Tibial nerve (tissue), 4 donors: ENCODE measurements around the gene KCTD18.

Experiments
- EP300 ChIP-seq, 2 donors: sonication (generic); formaldehyde crosslinking; IDR thresholded peaks; one replicate each; pipeline ENCODE4 v1.6.1; 2017; ENCODE audit warnings: antibody characterized with exemption in 2 of 2, mild to moderate bottlenecking in 1 of 2
- POLR2A ChIP-seq, 2 donors: fragments of 450-650 bp; IDR thresholded peaks; one replicate each; pipeline ENCODE4 v1.6.1; 2017; ENCODE audit warnings: antibody characterized with exemption in 2 of 2, mild to moderate bottlenecking in 2 of 2, moderate library complexity in 2 of 2
- TF ChIP-seq, protein P1 (sequence below), 5 experiments: fragments of 200-600 bp in 3 of 5; fragments of 450-650 bp in 2 of 5; sonication (generic) in 3 of 5; IDR thresholded peaks; one replicate each; pipeline ENCODE4 v1.5.1; 2016 to 2019; ENCODE audit warnings: antibody characterized with exemption in 5 of 5, mild to moderate bottlenecking in 3 of 5, moderate library complexity in 2 of 5

DNA sequence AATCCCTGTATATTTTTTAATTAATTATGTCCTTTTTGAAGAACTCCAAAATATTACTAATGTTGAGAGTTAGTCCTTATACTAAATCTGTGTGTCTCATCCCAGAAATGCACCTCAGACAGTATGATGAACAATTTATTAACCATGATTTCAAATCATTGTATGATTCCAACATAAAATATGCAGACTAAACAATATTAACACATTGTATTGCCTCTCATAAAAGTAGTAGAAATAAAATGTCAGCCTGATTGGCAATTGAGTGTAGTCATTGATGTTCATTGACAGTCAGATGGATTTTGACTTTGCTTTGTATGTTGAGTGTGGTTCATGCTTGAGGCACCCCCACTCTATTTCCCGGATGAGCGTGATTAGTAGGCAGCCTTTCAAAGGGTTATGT, 57.5 kb downstream of the KCTD18 start:
- TF ChIP-seq, protein P1, sequence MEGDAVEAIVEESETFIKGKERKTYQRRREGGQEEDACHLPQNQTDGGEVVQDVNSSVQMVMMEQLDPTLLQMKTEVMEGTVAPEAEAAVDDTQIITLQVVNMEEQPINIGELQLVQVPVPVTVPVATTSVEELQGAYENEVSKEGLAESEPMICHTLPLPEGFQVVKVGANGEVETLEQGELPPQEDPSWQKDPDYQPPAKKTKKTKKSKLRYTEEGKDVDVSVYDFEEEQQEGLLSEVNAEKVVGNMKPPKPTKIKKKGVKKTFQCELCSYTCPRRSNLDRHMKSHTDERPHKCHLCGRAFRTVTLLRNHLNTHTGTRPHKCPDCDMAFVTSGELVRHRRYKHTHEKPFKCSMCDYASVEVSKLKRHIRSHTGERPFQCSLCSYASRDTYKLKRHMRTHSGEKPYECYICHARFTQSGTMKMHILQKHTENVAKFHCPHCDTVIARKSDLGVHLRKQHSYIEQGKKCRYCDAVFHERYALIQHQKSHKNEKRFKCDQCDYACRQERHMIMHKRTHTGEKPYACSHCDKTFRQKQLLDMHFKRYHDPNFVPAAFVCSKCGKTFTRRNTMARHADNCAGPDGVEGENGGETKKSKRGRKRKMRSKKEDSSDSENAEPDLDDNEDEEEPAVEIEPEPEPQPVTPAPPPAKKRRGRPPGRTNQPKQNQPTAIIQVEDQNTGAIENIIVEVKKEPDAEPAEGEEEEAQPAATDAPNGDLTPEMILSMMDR (IDR thresholded peaks at IDR 0.05): no peak
- TF ChIP-seq POLR2A (IDR thresholded peaks at IDR 0.05) (no peak), EP300 (IDR thresholded peaks at IDR 0.05) (no peak)
